Lower lobe of right lung (tissue), 2 donors: ENCODE measurements around the gene LCOR. TPM values are rescaled to one million over a fixed set of nuclear protein-coding genes. Genes with fewer than 3 reads are reported as not detected.
"Not testable (repeated sequence)": the region's sequence is repeated elsewhere in the genome, so short reads cannot be mapped to it uniquely, and the experiment has no call there.

Source experiments
- ATAC-seq, 2 donors: fragments of 200-7000 bp; cut with Tn5 transposase; one replicate each; pipeline ENCODE4 v1.9.1; 2020 to 2022; ENCODE audit warnings: mild to moderate bottlenecking in 2 of 2, moderate library complexity in 2 of 2
- DNase-seq: peaks from one replicate; pipeline ENCODE4 v3.0.0-alpha.2; 2020
- H3K27ac ChIP-seq: fragments of 200-600 bp; one replicate; pipeline ENCODE4 v1.8.0; 2022
- H3K27me3 ChIP-seq: fragments of 200-600 bp; one replicate; pipeline ENCODE4 v1.8.0; 2022; ENCODE audit warnings: low read depth
- H3K36me3 ChIP-seq: fragments of 200-600 bp; one replicate; pipeline ENCODE4 v1.8.0; 2022; ENCODE audit warnings: mild to moderate bottlenecking
- H3K4me1 ChIP-seq: fragments of 200-600 bp; one replicate; pipeline ENCODE4 v1.8.0; 2022
- H3K4me3 ChIP-seq: fragments of 200-600 bp; one replicate; pipeline ENCODE4 v1.8.0; 2022; ENCODE audit warnings: mild to moderate bottlenecking
- H3K9me3 ChIP-seq: fragments of 200-600 bp; one replicate; pipeline ENCODE4 v1.8.0; 2022
- CTCF ChIP-seq: fragments of 200-600 bp; IDR thresholded peaks from one replicate; pipeline ENCODE4 v1.8.0; 2022; ENCODE audit warnings: antibody characterized with exemption, mild to moderate bottlenecking
- intact Hi-C: fragments of 100-400 bp; cut with DNase I; formaldehyde crosslinking; loops from one replicate; pipeline ENCODE4 v1.11.0; 2022
- total RNA-seq: library from RNA; stranded (reverse); fragmentation: NEBNext Ultra II Directional; extraction: Animal tissue kit (Norgen Biotek cat#: 25700); gene quantifications from one replicate; pipeline ENCODE4 v1.2.1, GENCODE V29; 2021
- donor health status: DM: no; HTN: yes; CAD: no; lungs with severe emphysema.

LCOR gene
- total RNA-seq, 1 donor from 2014 or later, result 34.7 TPM

DNA sequence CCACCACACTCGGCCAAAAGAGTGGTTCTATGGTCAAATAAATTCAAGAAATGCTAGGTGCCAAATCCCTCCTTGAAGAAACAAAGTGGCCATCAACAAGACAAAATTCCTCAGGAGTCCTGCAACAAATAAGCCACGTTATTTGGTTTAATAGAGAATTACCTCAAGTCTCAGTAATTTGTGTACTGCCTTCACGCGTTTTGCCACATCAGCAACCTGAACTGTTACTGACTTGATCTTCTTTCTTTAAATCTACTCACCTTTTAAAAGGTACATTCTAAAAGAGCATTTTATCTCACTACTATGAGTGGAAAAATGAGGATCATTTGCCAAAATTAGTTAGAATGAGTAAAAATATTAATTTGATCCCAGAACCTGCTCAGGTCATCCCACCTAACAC, 34.6 kb upstream of the LCOR start:
- no peak for TF ChIP-seq CTCF
- H3K27me3 ChIP-seq, result peaks cover 4% of the 10 kb centered on the region
- DNase-seq (no peak), ATAC-seq (no peak)
- no peaks in the 10 kb centered on the region for H3K9me3 ChIP-seq
- no peaks in the 10 kb centered on the region for H3K36me3 ChIP-seq
- no peak overlapping the region for H3K27ac ChIP-seq
- intact Hi-C loops, result no loop called here
- no peak overlapping the region for H3K4me3 ChIP-seq
- no peaks in the 10 kb centered on the region for H3K4me1 ChIP-seq

GRCh38 chr10:96803288-96803664, 28.8 kb upstream of the LCOR start:
- Histone ChIP-seq H3K4me1 (no peaks in the 10 kb centered on the region), H3K27ac (no peak overlapping the region), H3K36me3 (no peaks in the 10 kb centered on the region), H3K4me3 (no peak overlapping the region), H3K27me3 (peaks cover 4% of the 10 kb centered on the region), H3K9me3 (no peaks in the 10 kb centered on the region)
- ATAC-seq, result no peak
- TF ChIP-seq CTCF, result no peak
- no peak for DNase-seq
- intact Hi-C loops, result no loop called here

GRCh38 chr10:96814264-96814663, 17.8 kb upstream of the LCOR start:
- H3K27me3 ChIP-seq, result peaks cover 4% of the 10 kb centered on the region
- no peak overlapping the region for H3K27ac ChIP-seq
- TF ChIP-seq CTCF, result no peak
- no peaks in the 10 kb centered on the region for H3K9me3 ChIP-seq
- DNase-seq, result no peak
- H3K36me3 ChIP-seq, result no peaks in the 10 kb centered on the region
- ATAC-seq, result no peak
- intact Hi-C loops, result no loop called here
- no peak overlapping the region for H3K4me3 ChIP-seq
- no peaks in the 10 kb centered on the region for H3K4me1 ChIP-seq

- H3K27ac ChIP-seq, ATAC-seq, H3K27me3 ChIP-seq, H3K9me3 ChIP-seq, H3K36me3 ChIP-seq, DNase-seq, H3K4me1 ChIP-seq, H3K4me3 ChIP-seq, intact Hi-C loops: not testable (repeated sequence)
Measured at GRCh38 chr10:96818971-96819370, 13.1 kb upstream of the LCOR start.

DNA sequence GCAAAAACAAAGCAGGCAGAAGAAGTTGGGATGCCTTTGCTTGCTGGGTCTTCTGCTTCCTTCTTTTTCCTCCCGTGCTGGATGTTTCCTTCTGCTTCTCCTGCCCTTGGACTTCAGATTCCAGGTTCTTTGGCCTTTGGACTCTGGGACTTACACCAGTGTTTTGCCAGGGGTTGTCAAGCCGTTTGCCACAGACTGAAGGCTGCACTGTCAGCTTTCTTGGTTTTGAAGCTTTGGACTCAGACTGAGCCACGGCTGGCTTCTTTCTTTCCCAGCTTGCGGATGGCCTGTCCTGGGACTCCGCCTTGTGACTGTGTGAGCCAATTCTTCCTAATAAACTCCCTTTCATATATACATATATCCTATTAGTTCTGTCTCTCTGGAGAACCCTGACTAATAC, 11.3 kb upstream of the LCOR start:
- no peak for TF ChIP-seq CTCF
- H3K4me3 ChIP-seq, result no peak overlapping the region
- no peaks in the 10 kb centered on the region for H3K27me3 ChIP-seq
- DNase-seq (no peak), ATAC-seq (no peak)
- H3K36me3 ChIP-seq, result no peaks in the 10 kb centered on the region
- intact Hi-C loops, result no loop called here
- no peaks in the 10 kb centered on the region for H3K4me1 ChIP-seq
- no peak overlapping the region for H3K27ac ChIP-seq
- no peaks in the 10 kb centered on the region for H3K9me3 ChIP-seq

DNA sequence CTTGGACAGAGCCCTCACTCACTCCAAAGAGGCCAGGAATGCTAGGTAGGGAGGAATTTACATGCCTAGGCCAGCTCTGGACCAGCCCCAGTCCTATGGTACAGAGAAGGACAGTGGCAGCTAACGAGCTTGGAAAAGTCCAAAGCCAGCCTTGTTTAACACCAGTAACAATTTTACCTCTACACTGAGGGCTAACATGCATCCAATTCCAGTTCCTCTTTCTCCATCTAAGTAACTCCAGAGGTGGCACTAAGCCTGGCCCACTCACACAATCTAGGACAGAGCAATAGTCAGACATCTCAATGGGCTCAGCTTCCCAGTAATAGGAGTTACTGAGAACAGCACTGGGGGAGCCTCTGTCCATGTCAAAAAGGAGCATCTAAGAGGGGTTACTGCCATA, 5.7 kb upstream of the LCOR start:
- peaks cover 6% of the 10 kb centered on the region for H3K4me1 ChIP-seq
- no peaks in the 10 kb centered on the region for H3K36me3 ChIP-seq
- H3K27me3 ChIP-seq, result no peaks in the 10 kb centered on the region
- ATAC-seq, result no peak
- H3K27ac ChIP-seq, result no peak overlapping the region
- no peak overlapping the region for H3K4me3 ChIP-seq
- intact Hi-C loops, result no loop called here
- TF ChIP-seq CTCF, result no peak
- DNase-seq, result no peak
- H3K9me3 ChIP-seq, result no peaks in the 10 kb centered on the region
